Spleen (tissue), 11 donors: ENCODE results near the gene UBIAD1. TPM values are rescaled to one million over a fixed set of nuclear protein-coding genes. Genes with fewer than 3 reads are reported as not detected.
A peak's percentile ranks its signal among the peaks of the same experiment; 100 is the strongest.

Experiments used
- DNase-seq: peaks from one replicate; pipeline ENCODE4 v3.0.0-alpha.2; 2020
- H3K27ac ChIP-seq, 8 donors: fragments of 200-600 bp; sonication (generic) in 7 of 8; 1 replicate in 4 of 8; 2 replicates in 4 of 8; pipeline versions ENCODE4 v1.5.0 to v1.8.0; 2016 to 2021; ENCODE audit warnings: inconsistent platforms in 4 of 8, mild to moderate bottlenecking in 4 of 8, moderate library complexity in 1 of 8
- H3K27me3 ChIP-seq, 7 donors: fragments of 200-600 bp; sonication (generic) in 6 of 7; replicated peaks in 1 of 7; 1 replicate in 4 of 7; 2 replicates in 3 of 7; pipeline versions ENCODE4 v1.5.0 to v1.8.0; 2016 to 2021; ENCODE audit warnings: inconsistent platforms in 3 of 7, mild to moderate bottlenecking in 1 of 7
- H3K36me3 ChIP-seq, 6 donors: fragments of 200-600 bp; sonication (generic) in 5 of 6; 1 replicate in 4 of 6; 2 replicates in 2 of 6; pipeline versions ENCODE4 v1.5.0 to v1.8.0; 2016 to 2021; ENCODE audit warnings: inconsistent platforms in 2 of 6
- H3K4me1 ChIP-seq, 6 donors: fragments of 200-600 bp; sonication (generic) in 5 of 6; 1 replicate in 3 of 6; 2 replicates in 3 of 6; pipeline versions ENCODE4 v1.5.0 to v1.8.0; 2016 to 2021; ENCODE audit warnings: inconsistent platforms in 3 of 6
- H3K4me3 ChIP-seq, 8 donors: fragments of 200-600 bp; sonication (generic) in 7 of 8; 1 replicate in 4 of 8; 2 replicates in 4 of 8; pipeline versions ENCODE4 v1.5.0 to v1.8.0; 2016 to 2021; ENCODE audit warnings: inconsistent platforms in 4 of 8, mild to moderate bottlenecking in 4 of 8, moderate library complexity in 2 of 8
- H3K9me3 ChIP-seq, 8 donors: fragments of 200-600 bp; sonication (generic) in 7 of 8; 1 replicate in 4 of 8; 2 replicates in 4 of 8; pipeline versions ENCODE4 v1.5.0 to v1.8.0; 2016 to 2021; ENCODE audit warnings: inconsistent platforms in 4 of 8
- CTCF ChIP-seq, 11 experiments: fragments of 200-600 bp in 7 of 11; fragments of 450-650 bp in 4 of 11; sonication (generic) in 4 of 11; IDR thresholded peaks in 8 of 11; conservative IDR thresholded peaks in 3 of 11; 1 replicate in 7 of 11; 2 replicates in 4 of 11; pipeline versions ENCODE4 v1.4.0 to v1.8.0; 2016 to 2021; ENCODE audit warnings: antibody characterized with exemption in 11 of 11, inconsistent platforms in 4 of 11, mild to moderate bottlenecking in 1 of 11
- POLR2A ChIP-seq, 3 donors: fragments of 450-650 bp; IDR thresholded peaks; one replicate each; pipeline ENCODE4 v1.5.1; 2017; ENCODE audit warnings: antibody characterized with exemption in 3 of 3, mild to moderate bottlenecking in 1 of 3
- POLR2AphosphoS5 ChIP-seq, 3 donors: sonication (generic); formaldehyde crosslinking; IDR thresholded peaks; one replicate each; pipeline ENCODE4 v1.5.1; 2017; ENCODE audit warnings: antibody characterized with exemption in 3 of 3
- whole genome bisulfite sequencing, 5 donors: extraction: QIAGEN DNeasy Blood & Tissue Kit in 3 of 5; methylation state at CpG; one replicate each; pipeline versions ENCODE4 v1.1.5 to v1.1.7; 2013 to 2018; 5-methylcytosine and 5-hydroxymethylcytosine counted together
- intact Hi-C: fragments of 100-400 bp; cut with DNase I; formaldehyde crosslinking; loops from one replicate; pipeline ENCODE4 v1.15.0; 2023; ENCODE audit warnings: low total_unique reads
- polyA plus RNA-seq, 3 donors: library from polyadenylated mRNA; stranded (reverse); fragments of 200-250 nt; gene quantifications; one replicate each; pipeline ENCODE4 v1.2.1, GENCODE V29; 2013
- total RNA-seq, 7 donors: library from RNA; depleted of rRNA in 3 of 7; stranded (reverse); fragments of >200 nt in 3 of 7; fragmentation: NEBNext Ultra II Directional in 4 of 7; extraction: Animal tissue kit (Norgen Biotek cat#: 25700) in 4 of 7; gene quantifications; one replicate each; pipeline versions ENCODE4 v1.1.0 to v1.2.1, GENCODE V29; 2016 to 2021
- donor health status: healthy with polysubstance abuse.
- donor health status: DM: no; HTN: no; CAD: no; lungs with moderate emphysema.
- donor health status: DM: no; HTN: no; CAD: no.
- donor health status: Bipolar disorder and iron deficiency.
- donor health status: healthy.
- donor health status: DM: no; HTN: no; CAD: no.
- donor health status: DM: yes; HTN: yes; CAD: no.

Gene UBIAD1
- total and polyA plus RNA-seq, 10 donors = 6.8 to 18.5 (median 15.7) TPM

GRCh38 chr1:11233208-11233607 lies 39.8 kb upstream of the UBIAD1 start:
- Histone ChIP-seq H3K4me1 (peaks cover 0 to 24% (median under 1%) of the 10 kb centered on the region in 6 donors), H3K9me3 (no peaks in the 10 kb centered on the region), H3K4me3 (no peak overlapping the region), H3K27me3 (no peaks in the 10 kb centered on the region), H3K36me3 (peaks cover 0 to 100% (median 100%) of the 10 kb centered on the region in 6 donors), H3K27ac (no peak overlapping the region)
- 95 to 100% (median 97%) methylated on average over 2 of the region's 2 CpGs for WGBS, 5 donors
- no peak for DNase-seq
- intact Hi-C loops = no loop called here
- no peak for TF ChIP-seq POLR2AphosphoS5 (IDR thresholded peaks at IDR 0.05)
- TF ChIP-seq CTCF (IDR thresholded peaks at IDR 0.05 in 8 of 11, conservative IDR thresholded peaks at IDR 0.05 in 3 of 11) = no peak
- TF ChIP-seq POLR2A (IDR thresholded peaks at IDR 0.05) = no peak

GRCh38 chr1:11237356-11237755 lies 35.6 kb upstream of the UBIAD1 start:
- intact Hi-C loops = no loop called here
- no peaks in the 10 kb centered on the region for H3K9me3 ChIP-seq
- peaks cover 0 to 16% (median 6%) of the 10 kb centered on the region in 6 donors for H3K4me1 ChIP-seq
- H3K36me3 ChIP-seq = peaks cover 0 to 100% (median 98%) of the 10 kb centered on the region in 6 donors
- 61 to 73% (median 69%) methylated on average over 6 of the region's 6 CpGs for WGBS, 5 donors
- H3K27me3 ChIP-seq = no peaks in the 10 kb centered on the region
- H3K4me3 ChIP-seq = no peak overlapping the region
- TF ChIP-seq CTCF (IDR thresholded peaks at IDR 0.05 in 8 of 11, conservative IDR thresholded peaks at IDR 0.05 in 3 of 11) (no peak), POLR2A (IDR thresholded peaks at IDR 0.05) (no peak), POLR2AphosphoS5 (IDR thresholded peaks at IDR 0.05) (no peak)
- H3K27ac ChIP-seq = no peak overlapping the region
- no peak for DNase-seq

GRCh38 chr1:11238311-11238710 lies 34.7 kb upstream of the UBIAD1 start:
- H3K27me3 ChIP-seq = no peaks in the 10 kb centered on the region
- peaks cover 0 to 100% (median 98%) of the 10 kb centered on the region in 6 donors for H3K36me3 ChIP-seq
- H3K4me3 ChIP-seq = no peak overlapping the region
- no peak for TF ChIP-seq POLR2A (IDR thresholded peaks at IDR 0.05)
- TF ChIP-seq CTCF (IDR thresholded peaks at IDR 0.05 in 8 of 11, conservative IDR thresholded peaks at IDR 0.05 in 3 of 11) = no peak
- no peak for TF ChIP-seq POLR2AphosphoS5 (IDR thresholded peaks at IDR 0.05)
- no peak overlapping the region for H3K27ac ChIP-seq
- no peak for DNase-seq
- WGBS, 5 donors = 93 to 100% (median 95%) methylated on average over 7 of the region's 7 CpGs
- intact Hi-C loops = no loop called here
- H3K9me3 ChIP-seq = no peaks in the 10 kb centered on the region
- H3K4me1 ChIP-seq = peaks cover 0 to 16% (median 6%) of the 10 kb centered on the region in 6 donors

GRCh38 chr1:11245248-11245647 lies 27.8 kb upstream of the UBIAD1 start:
- 80 to 93% (median 85%) methylated on average over 3 of the region's 3 CpGs for WGBS, 5 donors
- no peaks in the 10 kb centered on the region for H3K27me3 ChIP-seq
- H3K36me3 ChIP-seq = peaks cover 0 to 91% (median 69%) of the 10 kb centered on the region in 6 donors
- DNase-seq = no peak
- TF ChIP-seq POLR2A (IDR thresholded peaks at IDR 0.05) = no peak
- TF ChIP-seq POLR2AphosphoS5 (IDR thresholded peaks at IDR 0.05) = no peak
- no peak for TF ChIP-seq CTCF (IDR thresholded peaks at IDR 0.05 in 8 of 11, conservative IDR thresholded peaks at IDR 0.05 in 3 of 11)
- intact Hi-C loops = no loop called here
- H3K4me1 ChIP-seq = peaks cover 0 to 22% (median 6%) of the 10 kb centered on the region in 6 donors
- peak overlapping the region in 2 of 8 donors; percentile 15 to 37 for H3K27ac ChIP-seq
- no peaks in the 10 kb centered on the region for H3K9me3 ChIP-seq
- H3K4me3 ChIP-seq = no peak overlapping the region
